ENCODE data around the gene NT5E.

NT5E gene

GRCh38 chr6:85422996-85423395 is 26.9 kb upstream of the NT5E start:
- DNase-seq = no peak

GRCh38 chr6:85424981-85425380 is 24.9 kb upstream of the NT5E start:
- no peak for DNase-seq

- no peak for DNase-seq
These were observed 23.9 kb upstream of the NT5E start for GRCh38 chr6:85425997-85426396.

- no peak for DNase-seq
These were observed 21.4 kb upstream of the NT5E start for GRCh38 chr6:85428486-85428885.

- no peak for DNase-seq
These were observed 20.5 kb upstream of the NT5E start for GRCh38 chr6:85429346-85429745.

- DNase-seq = no peak
These were observed 18.6 kb upstream of the NT5E start for GRCh38 chr6:85431271-85431670.

GRCh38 chr6:85432554-85432953 is 17.3 kb upstream of the NT5E start:
- DNase-seq = no peak

- DNase-seq = no peak
These were observed 14.0 kb upstream of the NT5E start for GRCh38 chr6:85435851-85436250.

- no peak for DNase-seq
These were observed 13.5 kb upstream of the NT5E start for GRCh38 chr6:85436411-85436810.

GRCh38 chr6:85436939-85437495 is 12.9 kb upstream of the NT5E start:
- DNase-seq = no peak

GRCh38 chr6:85443349-85444117 is 6.3 kb upstream of the NT5E start:
- no peak for DNase-seq

GRCh38 chr6:85449388-85449817 is 480 bp upstream of the NT5E start:
- no peak for DNase-seq

GRCh38 chr6:85451565-85452306 is 1.9 kb downstream of the NT5E start:
- no peak for DNase-seq

- no peak for DNase-seq
These were observed 2.6 kb downstream of the NT5E start for GRCh38 chr6:85452441-85452881.

GRCh38 chr6:85453052-85453451 is 3.2 kb downstream of the NT5E start:
- no peak for DNase-seq

- DNase-seq = no peak
These were observed 3.6 kb downstream of the NT5E start for GRCh38 chr6:85453490-85453889.

- DNase-seq = no peak
These were observed 5.7 kb downstream of the NT5E start for GRCh38 chr6:85455471-85456026.

- no peak for DNase-seq
These were observed 6.9 kb downstream of the NT5E start for GRCh38 chr6:85456782-85457181.

GRCh38 chr6:85458184-85458583 is 8.3 kb downstream of the NT5E start:
- no peak for DNase-seq

GRCh38 chr6:85458782-85459181 is 8.9 kb downstream of the NT5E start:
- no peak for DNase-seq

- DNase-seq = no peak
These were observed 9.5 kb downstream of the NT5E start for GRCh38 chr6:85459224-85459901.

- no peak for DNase-seq
These were observed 10.5 kb downstream of the NT5E start for GRCh38 chr6:85460154-85460920.
